ENCODE measurements around the gene JUNB. TPM values are rescaled to one million over a fixed set of nuclear protein-coding genes. Genes with fewer than 3 reads are reported as not detected.

JUNB gene
- total and polyA plus RNA-seq, 10 of the 15 experiments (the other 5 are each of a cell fraction or from before 2014, with no cell fraction given), result 0.55 to 144 (median 68.3) TPM

- TF ChIP-seq ESRRA (IDR thresholded peaks at IDR 0.05; ENCODE audit: low read length) (0 out of 2 replicates have a peak, but pooled peaks have one; percentile 34), ZNF207 (IDR thresholded peaks at IDR 0.05; ENCODE audit: borderline replicate concordance) (no peak), GATAD2B (conservative IDR thresholded peaks at IDR 0.05; ENCODE audit: low read depth) (peak; percentile 78), GABPA (IDR thresholded peaks at IDR 0.05; ENCODE audit: low read depth) (no peak), SMAD5 (IDR thresholded peaks at IDR 0.05; ENCODE audit: low read depth) (peak; percentile 36; the same call in 1 of the 2 replicates), SMAD1 (IDR thresholded peaks at IDR 0.05; ENCODE audit: low read depth, partially characterized antibody) (no peak), NR2C1 (IDR thresholded peaks at IDR 0.05) (no peak), EZH2 (IDR thresholded peaks at IDR 0.05; ENCODE audit: borderline replicate concordance, control insufficient read depth, low read depth, low read length) (no peak), PBX3 (IDR thresholded peaks at IDR 0.05; ENCODE audit: insufficient replicate concordance, low read depth, low read length) (no peak), BMI1 (IDR thresholded peaks at IDR 0.05; ENCODE audit: borderline replicate concordance) (no peak), RELA (IDR thresholded peaks at IDR 0.05; ENCODE audit: borderline replicate concordance, partially characterized antibody) (no peak), TARDBP (IDR thresholded peaks at IDR 0.05; ENCODE audit: borderline replicate concordance) (no peak)
These were observed 13.0 kb upstream of the JUNB start (continued) for GRCh38 chr19:12778017-12778904.

Data from GM12878 (cell line).